OCI-LY3 (cell line): ENCODE measurements around the gene GCA.

Source experiments
- EZH2phosphoT487 ChIP-seq: fragments of 200-600 bp; shearing (Covaris generic); IDR thresholded peaks from 2 replicates; pipeline ENCODE4 v1.6.1; 2018; ENCODE audit warnings: antibody characterized with exemption, mixed run types, low read depth
- TF ChIP-seq, protein P1 (sequence below): fragments of 200-600, 300-600 bp; sonication (generic); IDR thresholded peaks from 2 replicates; pipeline ENCODE4 v1.5.1; 2014; ENCODE audit warnings: antibody characterized with exemption, low read length, low read depth

DNA sequence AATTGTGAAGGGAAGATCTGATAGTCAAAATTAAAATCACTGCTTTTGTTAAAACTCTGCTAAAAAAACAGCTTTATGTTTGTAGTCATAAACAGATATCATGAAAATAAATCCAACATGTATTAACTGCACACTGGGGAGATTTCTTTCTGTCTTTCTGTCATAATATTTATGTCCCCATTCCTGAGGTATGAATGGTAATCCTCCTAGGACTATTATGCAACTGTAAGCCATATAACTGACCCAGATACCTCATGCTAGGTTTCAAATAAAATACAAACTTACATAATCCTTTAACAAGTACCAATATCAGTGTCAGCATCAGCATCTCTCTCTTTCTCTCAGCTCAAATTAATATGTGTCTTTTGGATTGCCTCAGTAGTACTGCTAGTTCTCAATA is 43.7 kb upstream of the GCA start:
- TF ChIP-seq, protein P1, sequence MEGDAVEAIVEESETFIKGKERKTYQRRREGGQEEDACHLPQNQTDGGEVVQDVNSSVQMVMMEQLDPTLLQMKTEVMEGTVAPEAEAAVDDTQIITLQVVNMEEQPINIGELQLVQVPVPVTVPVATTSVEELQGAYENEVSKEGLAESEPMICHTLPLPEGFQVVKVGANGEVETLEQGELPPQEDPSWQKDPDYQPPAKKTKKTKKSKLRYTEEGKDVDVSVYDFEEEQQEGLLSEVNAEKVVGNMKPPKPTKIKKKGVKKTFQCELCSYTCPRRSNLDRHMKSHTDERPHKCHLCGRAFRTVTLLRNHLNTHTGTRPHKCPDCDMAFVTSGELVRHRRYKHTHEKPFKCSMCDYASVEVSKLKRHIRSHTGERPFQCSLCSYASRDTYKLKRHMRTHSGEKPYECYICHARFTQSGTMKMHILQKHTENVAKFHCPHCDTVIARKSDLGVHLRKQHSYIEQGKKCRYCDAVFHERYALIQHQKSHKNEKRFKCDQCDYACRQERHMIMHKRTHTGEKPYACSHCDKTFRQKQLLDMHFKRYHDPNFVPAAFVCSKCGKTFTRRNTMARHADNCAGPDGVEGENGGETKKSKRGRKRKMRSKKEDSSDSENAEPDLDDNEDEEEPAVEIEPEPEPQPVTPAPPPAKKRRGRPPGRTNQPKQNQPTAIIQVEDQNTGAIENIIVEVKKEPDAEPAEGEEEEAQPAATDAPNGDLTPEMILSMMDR: no peak
- no peak for TF ChIP-seq EZH2phosphoT487
